Naive thymus-derived CD4-positive, alpha-beta T cell (primary cell): ENCODE measurements around the gene SCCPDH. TPM values are rescaled to one million over a fixed set of nuclear protein-coding genes. Genes with fewer than 3 reads are reported as not detected.
"Not testable (repeated sequence)": the region's sequence is repeated elsewhere in the genome, so short reads cannot be mapped to it uniquely, and the experiment has no call there.

ENCODE experiments used
- ATAC-seq: fragments of 150-1000 bp; cut with Tn5 transposase; 2 replicates; pipeline ENCODE4 v1.10.0; 2021; ENCODE audit warnings: mild to moderate bottlenecking, moderate library complexity
- CTCF ChIA-PET: fragments of 350-600 bp; sonication (Branson Sonifier 250); formaldehyde crosslinking; loops from one replicate; lab custom pipeline; 2021; ENCODE audit warnings: antibody characterized with exemption; lab: Charles Lee
- POLR2A ChIA-PET: fragments of 350-600 bp; sonication (Branson Sonifier 250); formaldehyde crosslinking; loops from one replicate; lab custom pipeline; 2021; ENCODE audit warnings: antibody characterized with exemption, inconsistent platforms; lab: Charles Lee
- DNase-seq, 9 donors: peaks; one replicate each; pipeline versions ENCODE4 v3.0.0 to v3.0.0-alpha.2; 2020 to 2022; ENCODE audit warnings: mixed read lengths in 1 of 9
- H3K27ac ChIP-seq: one replicate; pipeline ENCODE4 v1.7.0; 2013; ENCODE audit warnings: mild to moderate bottlenecking, low read depth, low read length, moderate library complexity
- H3K27me3 ChIP-seq, 2 donors: one replicate each; pipeline ENCODE4 v1.7.0; 2013; ENCODE audit warnings: low read length in 2 of 2, mild to moderate bottlenecking in 2 of 2, moderate library complexity in 2 of 2; ENCODE audit not compliant: control insufficient read depth in 2 of 2, insufficient read depth in 2 of 2
- H3K36me3 ChIP-seq, 3 experiments: 1 replicate in 2 of 3; 2 replicates in 1 of 3; pipeline ENCODE4 v1.7.0; 2013; ENCODE audit warnings: low read length in 3 of 3, mild to moderate bottlenecking in 3 of 3, moderate library complexity in 1 of 3; ENCODE audit not compliant: insufficient read depth in 3 of 3, control insufficient read depth in 2 of 3
- H3K4me1 ChIP-seq, 2 donors: one replicate each; pipeline ENCODE4 v1.7.0; 2013; ENCODE audit warnings: low read length in 2 of 2, mild to moderate bottlenecking in 2 of 2, moderate library complexity in 1 of 2; ENCODE audit not compliant: control insufficient read depth in 2 of 2, insufficient read depth in 2 of 2
- H3K4me3 ChIP-seq: 2 replicates; pipeline ENCODE4 v1.7.0; 2013; ENCODE audit warnings: mild to moderate bottlenecking, low read length
- H3K9me3 ChIP-seq, 3 experiments: 1 replicate in 2 of 3; 2 replicates in 1 of 3; pipeline ENCODE4 v1.7.0; 2013; ENCODE audit warnings: low read length in 3 of 3; ENCODE audit not compliant: control insufficient read depth in 2 of 3
- H3K27ac Mint-ChIP-seq, 9 donors: one replicate each; pipeline ENCODE4 v1.8.0; 2020 to 2022; ENCODE audit warnings: mixed read lengths in 9 of 9, mild to moderate bottlenecking in 8 of 9, moderate library complexity in 5 of 9, inconsistent platforms in 2 of 9
- H3K27me3 Mint-ChIP-seq, 5 donors: one replicate each; pipeline ENCODE4 v1.8.0; 2021 to 2022; ENCODE audit warnings: mixed read lengths in 5 of 5, mild to moderate bottlenecking in 1 of 5
- H3K36me3 Mint-ChIP-seq, 5 donors: one replicate each; pipeline ENCODE4 v1.8.0; 2020 to 2022; ENCODE audit warnings: mixed read lengths in 5 of 5, mild to moderate bottlenecking in 3 of 5, inconsistent platforms in 1 of 5
- H3K4me1 Mint-ChIP-seq, 7 donors: one replicate each; pipeline ENCODE4 v1.8.0; 2020 to 2022; ENCODE audit warnings: mixed read lengths in 7 of 7, mild to moderate bottlenecking in 3 of 7, inconsistent platforms in 1 of 7
- H3K4me3 Mint-ChIP-seq, 10 donors: one replicate each; pipeline ENCODE4 v1.8.0; 2020 to 2022; ENCODE audit warnings: mild to moderate bottlenecking in 10 of 10, mixed read lengths in 10 of 10, moderate library complexity in 6 of 10, inconsistent platforms in 2 of 10
- H3K9me3 Mint-ChIP-seq, 11 donors: one replicate each; pipeline ENCODE4 v1.8.0; 2020 to 2022; ENCODE audit warnings: mixed read lengths in 11 of 11, mild to moderate bottlenecking in 4 of 11, inconsistent platforms in 1 of 11, moderate library complexity in 1 of 11
- intact Hi-C, 2 donors: fragments of 100-400 bp; cut with micrococcal nuclease; formaldehyde crosslinking; loops; one replicate each; pipeline ENCODE4 v1.15.1; 2023
- polyA plus RNA-seq, 2 donors: library from polyadenylated mRNA; unstranded; fragments of 300-500 nt; fragmentation: Illumina TruSeq; gene quantifications; one replicate each; pipeline ENCODE4 v1.2.3, GENCODE V29; 2021
- total RNA-seq, 6 experiments: library from RNA in 5 of 6; stranded (reverse) in 5 of 6; gene quantifications; 1 replicate in 5 of 6; 2 replicates in 1 of 6; pipeline ENCODE4 v1.2.3 and lab custom pipeline; 2021 to 2026

The SCCPDH gene
- total and polyA plus RNA-seq, 7 experiments from 2014 or later, result 3.5 to 14.5 (median 5.3) TPM

- no peak overlapping the region for H3K4me3 ChIP-seq
- no peak overlapping the region for H3K27ac Mint-ChIP-seq
- H3K27ac ChIP-seq, result no peak overlapping the region
- no peak overlapping the region for H3K4me3 Mint-ChIP-seq
- ChIA-PET POLR2A (no interaction called here), CTCF (no interaction called here)
- DNase-seq (no peak), ATAC-seq (no peak)
- H3K27me3 Mint-ChIP-seq, result peaks cover 0 to 23% (median 16%) of the 10 kb centered on the region in 5 donors
- H3K36me3 ChIP-seq, result no peaks in the 10 kb centered on the region
- H3K4me1 ChIP-seq, result no peaks in the 10 kb centered on the region
- H3K4me1 Mint-ChIP-seq, result peaks cover 0 to 9% (median 3%) of the 10 kb centered on the region in 7 donors
- peaks cover 0 to 20% (median 6%) of the 10 kb centered on the region in 11 donors for H3K9me3 Mint-ChIP-seq
- H3K27me3 ChIP-seq, result no peaks in the 10 kb centered on the region
- peaks cover 0 to 4% (median 2%) of the 10 kb centered on the region in 5 donors for H3K36me3 Mint-ChIP-seq
- no peaks in the 10 kb centered on the region for H3K9me3 ChIP-seq
- intact Hi-C loops, result no loop called here
These were observed 12.6 kb upstream of the SCCPDH start for GRCh38 chr1:246711548-246712003.

GRCh38 chr1:246712428-246712827 is 11.8 kb upstream of the SCCPDH start:
- H3K27ac ChIP-seq, ATAC-seq, H3K4me1 ChIP-seq, H3K36me3 ChIP-seq, intact Hi-C loops, POLR2A ChIA-PET, H3K27ac Mint-ChIP-seq, DNase-seq, H3K4me3 Mint-ChIP-seq, H3K27me3 ChIP-seq, H3K4me3 ChIP-seq, H3K9me3 ChIP-seq, H3K36me3 Mint-ChIP-seq, H3K4me1 Mint-ChIP-seq, CTCF ChIA-PET: not testable (repeated sequence)
- peaks cover 0 to 20% (median 6%) of the 10 kb centered on the region in 11 donors for H3K9me3 Mint-ChIP-seq
- H3K27me3 Mint-ChIP-seq, result peaks cover 6 to 23% (median 16%) of the 10 kb centered on the region in 5 donors

GRCh38 chr1:246719361-246719760 is 4.8 kb upstream of the SCCPDH start:
- H3K27ac Mint-ChIP-seq, H3K4me1 ChIP-seq, H3K4me3 ChIP-seq, CTCF ChIA-PET, H3K27me3 ChIP-seq, H3K27ac ChIP-seq, H3K36me3 Mint-ChIP-seq, intact Hi-C loops, H3K36me3 ChIP-seq, H3K4me1 Mint-ChIP-seq, ATAC-seq, H3K4me3 Mint-ChIP-seq, POLR2A ChIA-PET, H3K9me3 ChIP-seq, DNase-seq: not testable (repeated sequence)
- Mint-ChIP-seq H3K9me3 (peaks cover 0 to 15% (median 9%) of the 10 kb centered on the region in 11 donors), H3K27me3 (peaks cover 6 to 21% (median 11%) of the 10 kb centered on the region in 5 donors)

GRCh38 chr1:246720814-246721213 is 3.4 kb upstream of the SCCPDH start:
- H3K36me3 Mint-ChIP-seq, H3K27ac ChIP-seq, H3K27ac Mint-ChIP-seq, CTCF ChIA-PET, POLR2A ChIA-PET, H3K4me3 ChIP-seq, ATAC-seq, H3K36me3 ChIP-seq, H3K27me3 ChIP-seq, DNase-seq, H3K9me3 ChIP-seq, H3K4me1 ChIP-seq: not testable (repeated sequence)
- Mint-ChIP-seq H3K9me3 (peaks cover 0 to 15% (median 6%) of the 10 kb centered on the region in 11 donors), H3K4me3 (peak overlapping the region in 1 of 10 donors; percentile 34), H3K4me1 (peaks cover 5 to 13% (median 9%) of the 10 kb centered on the region in 7 donors), H3K27me3 (peaks cover 0 to 18% (median 6%) of the 10 kb centered on the region in 5 donors)
- intact Hi-C loops, result loop anchor here in 1 of 2 donors (10.0 kb wide), 1 partner anchor 214 kb away; the partner anchor contains the start of gene AHCTF1

- CTCF ChIA-PET, result no interaction called here
- no peak overlapping the region for H3K27ac Mint-ChIP-seq
- H3K4me3 Mint-ChIP-seq, result peak overlapping the region in 7 of 10 donors; percentile 20 to 91 (median 86)
These were observed 1.5 kb upstream of the SCCPDH start for GRCh38 chr1:246722720-246723119.

GRCh38 chr1:246724731-246725095 is 504 bp downstream of the SCCPDH start:
- ChIA-PET CTCF (no interaction called here), POLR2A (no interaction called here)
- DNase-seq, result peak in 4 of 9 donors; percentile 0 to 9 (median 5)
- Mint-ChIP-seq H3K27ac (peak overlapping the region in 8 of 9 donors; percentile 0 to 75 (median 40)), H3K27me3 (peaks cover 0 to 10% (median 7%) of the 10 kb centered on the region in 5 donors), H3K4me1 (peaks cover 5 to 17% (median 9%) of the 10 kb centered on the region in 7 donors), H3K9me3 (peaks cover 5 to 32% (median 21%) of the 10 kb centered on the region in 11 donors), H3K36me3 (peaks cover 13 to 31% (median 26%) of the 10 kb centered on the region in 5 donors), H3K4me3 (peak overlapping the region; percentile 74 to 92 (median 90))
- Histone ChIP-seq H3K4me3 (peak overlapping the region; percentile 60), H3K36me3 (no peaks in the 10 kb centered on the region), H3K27ac (peak overlapping the region; percentile 45), H3K27me3 (no peaks in the 10 kb centered on the region), H3K9me3 (no peaks in the 10 kb centered on the region), H3K4me1 (no peaks in the 10 kb centered on the region)
- no peak for ATAC-seq
- intact Hi-C loops, result loop anchor here (1.0 to 10.0 kb wide), 4 partner anchors 25 to 210 kb away; partner anchors contain the start of genes AHCTF1 (in 1 of the 2), CNST (in 1 of the 2) and TFB2M (in 1 of the 2)

More at GRCh38 chr1:246722720-246723119, 1.5 kb upstream of the SCCPDH start:
- ATAC-seq, result no peak
- Histone ChIP-seq H3K9me3 (no peaks in the 10 kb centered on the region), H3K27ac (no peak overlapping the region), H3K27me3 (no peaks in the 10 kb centered on the region), H3K4me1 (no peaks in the 10 kb centered on the region), H3K36me3 (no peaks in the 10 kb centered on the region), H3K4me3 (no peak overlapping the region)
- POLR2A ChIA-PET, result interaction anchor here (0.6 kb wide), 1 partner anchor 224 kb away, joined by 4 read pairs; no protein-coding TSS in a partner anchor
- peaks cover 0 to 22% (median 11%) of the 10 kb centered on the region in 11 donors for H3K9me3 Mint-ChIP-seq
- H3K36me3 Mint-ChIP-seq, result peaks cover 5 to 11% (median 6%) of the 10 kb centered on the region in 5 donors
- H3K27me3 Mint-ChIP-seq, result peaks cover 0 to 10% (median 7%) of the 10 kb centered on the region in 5 donors
- H3K4me1 Mint-ChIP-seq, result peaks cover 5 to 17% (median 9%) of the 10 kb centered on the region in 7 donors
- no peak for DNase-seq
- intact Hi-C loops, result loop anchor here in 1 of 2 donors (10.0 kb wide), 1 partner anchor 212 kb away; the partner anchor contains the start of gene AHCTF1
